ENCODE data around the gene MAD2L2. TPM values are rescaled to one million over a fixed set of nuclear protein-coding genes. Genes with fewer than 3 reads are reported as not detected.

The MAD2L2 gene
- total and polyA plus RNA-seq, 4 experiments from 2014 or later = 20.7 to 55.1 (median 37.1) TPM

DNA sequence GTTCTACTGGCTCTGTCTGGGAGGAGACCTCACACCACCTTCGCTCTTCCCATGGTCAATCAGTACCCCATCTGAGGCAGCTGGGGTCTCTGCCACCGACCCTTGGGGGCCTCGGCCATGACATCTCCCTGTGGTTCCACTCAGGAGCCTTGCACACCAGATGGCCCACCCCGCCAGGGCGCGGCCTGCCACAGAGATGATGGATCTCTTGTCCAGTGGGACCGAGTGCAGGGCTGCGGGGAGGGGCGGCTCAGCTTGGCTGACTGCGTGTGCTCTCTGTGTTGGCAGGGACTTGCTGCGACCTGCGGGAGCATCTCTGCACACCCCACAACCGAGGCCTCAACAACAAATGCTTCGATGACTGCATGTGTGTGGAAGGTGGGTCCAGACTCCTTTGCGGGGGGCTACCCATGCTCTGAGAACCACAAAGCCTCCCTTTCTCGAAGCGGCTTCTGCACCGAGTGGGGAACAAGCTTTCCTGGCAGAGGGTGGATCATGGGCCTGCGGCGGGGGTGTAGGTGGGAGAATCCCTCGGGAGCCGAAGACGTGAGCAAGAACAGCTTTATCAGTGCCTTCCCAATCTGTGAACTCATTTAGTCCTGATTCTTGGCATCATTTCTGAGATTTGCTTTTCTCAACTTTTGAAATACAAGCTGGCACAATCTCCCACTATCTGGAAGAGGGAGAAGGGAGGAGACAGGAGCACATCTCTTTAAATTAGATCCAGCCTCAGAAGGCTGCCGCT lies 34.1 kb upstream of the MAD2L2 start:
- Histone ChIP-seq H3K27ac (ENCODE audit: low read depth, low read length) (no peak overlapping the region), H3K27me3 (ENCODE audit: insufficient read depth, low read length) (no peaks in the 10 kb centered on the region), H3K36me3 (ENCODE audit: insufficient read depth, low read length) (no peaks in the 10 kb centered on the region), H3K4me3 (ENCODE audit: low read length in 2 of 2) (no peak overlapping the region), H3K9me3 (ENCODE audit: control insufficient read depth in 1 of 2, low read length in 2 of 2) (no peaks in the 10 kb centered on the region), H3K4me1 (ENCODE audit: insufficient read depth, low read length) (peaks cover 16% of the 10 kb centered on the region)
- Mint-ChIP-seq H3K36me3 (no peaks in the 10 kb centered on the region), H3K27me3 (peaks cover 0 to 1% of the 10 kb centered on the region in 2 donors), H3K4me3 (no peak overlapping the region), H3K4me1 (peaks cover 7 to 16% (median 10%) of the 10 kb centered on the region in 4 donors), H3K9me3 (peaks cover 0 to 2% (median 0%) of the 10 kb centered on the region in 8 donors), H3K27ac (peak overlapping the region in 1 of 7 donors; percentile 51)
- CTCF ChIA-PET (ENCODE audit: partially characterized antibody) = interaction anchor here (1.0 kb wide), 1 partner anchor 36 kb away, joined by 3 read pairs; no protein-coding TSS in a partner anchor
- intact Hi-C loops (cut with micrococcal nuclease) = loop anchor here (5.0 kb wide), 1 partner anchor 33 kb away; the partner anchor contains the start of gene MAD2L2
- no peak for DNase-seq
- POLR2A ChIA-PET (ENCODE audit: partially characterized antibody) = no interaction called here

- no peaks in the 10 kb centered on the region for H3K9me3 Mint-ChIP-seq
- peaks cover 4 to 8% of the 10 kb centered on the region in 2 donors for H3K27me3 Mint-ChIP-seq
- H3K4me1 Mint-ChIP-seq = no peaks in the 10 kb centered on the region
- no peaks in the 10 kb centered on the region for H3K36me3 Mint-ChIP-seq
- Histone ChIP-seq H3K27ac (ENCODE audit: low read depth, low read length) (no peak overlapping the region), H3K9me3 (ENCODE audit: control insufficient read depth in 1 of 2, low read length in 2 of 2) (no peaks in the 10 kb centered on the region), H3K4me1 (ENCODE audit: insufficient read depth, low read length) (no peaks in the 10 kb centered on the region), H3K27me3 (ENCODE audit: insufficient read depth, low read length) (peaks cover 3% of the 10 kb centered on the region), H3K36me3 (ENCODE audit: insufficient read depth, low read length) (no peaks in the 10 kb centered on the region), H3K4me3 (ENCODE audit: low read length in 2 of 2) (no peak overlapping the region)
- ChIA-PET CTCF (ENCODE audit: partially characterized antibody) (no interaction called here), POLR2A (ENCODE audit: partially characterized antibody) (no interaction called here)
- intact Hi-C loops (cut with micrococcal nuclease) = no loop called here
- DNase-seq = no peak
- H3K4me3 Mint-ChIP-seq = no peak overlapping the region
- H3K27ac Mint-ChIP-seq = peak overlapping the region in 1 of 7 donors; percentile 12
These were observed 32.1 kb upstream of the MAD2L2 start for GRCh38 chr1:11713095-11713494.

GRCh38 chr1:11712285-11712684 lies 31.3 kb upstream of the MAD2L2 start:
- no peaks in the 10 kb centered on the region for H3K36me3 ChIP-seq (ENCODE audit: insufficient read depth, low read length)
- H3K9me3 Mint-ChIP-seq = no peaks in the 10 kb centered on the region
- no peaks in the 10 kb centered on the region for H3K9me3 ChIP-seq (ENCODE audit: control insufficient read depth in 1 of 2, low read length in 2 of 2)
- no peaks in the 10 kb centered on the region for H3K36me3 Mint-ChIP-seq
- no peak for DNase-seq
- H3K27ac Mint-ChIP-seq = no peak overlapping the region
- H3K4me1 Mint-ChIP-seq = no peaks in the 10 kb centered on the region
- H3K4me3 Mint-ChIP-seq = no peak overlapping the region
- intact Hi-C loops (cut with micrococcal nuclease) = no loop called here
- H3K27me3 Mint-ChIP-seq = peaks cover 4 to 8% of the 10 kb centered on the region in 2 donors
- no peak overlapping the region for H3K4me3 ChIP-seq (ENCODE audit: low read length in 2 of 2)
- POLR2A ChIA-PET (ENCODE audit: partially characterized antibody) = no interaction called here
- H3K4me1 ChIP-seq (ENCODE audit: insufficient read depth, low read length) = no peaks in the 10 kb centered on the region
- CTCF ChIA-PET (ENCODE audit: partially characterized antibody) = no interaction called here
- H3K27ac ChIP-seq (ENCODE audit: low read depth, low read length) = no peak overlapping the region
- peaks cover 3% of the 10 kb centered on the region for H3K27me3 ChIP-seq (ENCODE audit: insufficient read depth, low read length)

- POLR2A ChIA-PET (ENCODE audit: partially characterized antibody) = interaction anchor here (1.0 kb wide), 2 partner anchors 8 to 48 kb away, joined by 4 read pairs; partner anchors contain the start of gene FBXO6
- no peak for DNase-seq
- Mint-ChIP-seq H3K4me3 (no peak overlapping the region), H3K9me3 (no peaks in the 10 kb centered on the region), H3K4me1 (no peaks in the 10 kb centered on the region), H3K27ac (no peak overlapping the region), H3K27me3 (peaks cover 4 to 8% of the 10 kb centered on the region in 2 donors), H3K36me3 (no peaks in the 10 kb centered on the region)
- CTCF ChIA-PET (ENCODE audit: partially characterized antibody) = interaction anchor here (0.8 to 1.6 kb wide), 12 partner anchors 8 to 66 kb away, joined by 3 to 7 read pairs (median 3); partner anchors contain the start of genes FBXO2 and FBXO6
- no peaks in the 10 kb centered on the region for H3K36me3 ChIP-seq (ENCODE audit: insufficient read depth, low read length)
- H3K4me1 ChIP-seq (ENCODE audit: insufficient read depth, low read length) = no peaks in the 10 kb centered on the region
- no peak overlapping the region for H3K4me3 ChIP-seq (ENCODE audit: low read length in 2 of 2)
- intact Hi-C loops (cut with micrococcal nuclease) = no loop called here
- H3K27ac ChIP-seq (ENCODE audit: low read depth, low read length) = no peak overlapping the region
- no peaks in the 10 kb centered on the region for H3K9me3 ChIP-seq (ENCODE audit: control insufficient read depth in 1 of 2, low read length in 2 of 2)
- peaks cover 3% of the 10 kb centered on the region for H3K27me3 ChIP-seq (ENCODE audit: insufficient read depth, low read length)
These were observed 30.5 kb upstream of the MAD2L2 start for GRCh38 chr1:11711490-11711889.

DNA sequence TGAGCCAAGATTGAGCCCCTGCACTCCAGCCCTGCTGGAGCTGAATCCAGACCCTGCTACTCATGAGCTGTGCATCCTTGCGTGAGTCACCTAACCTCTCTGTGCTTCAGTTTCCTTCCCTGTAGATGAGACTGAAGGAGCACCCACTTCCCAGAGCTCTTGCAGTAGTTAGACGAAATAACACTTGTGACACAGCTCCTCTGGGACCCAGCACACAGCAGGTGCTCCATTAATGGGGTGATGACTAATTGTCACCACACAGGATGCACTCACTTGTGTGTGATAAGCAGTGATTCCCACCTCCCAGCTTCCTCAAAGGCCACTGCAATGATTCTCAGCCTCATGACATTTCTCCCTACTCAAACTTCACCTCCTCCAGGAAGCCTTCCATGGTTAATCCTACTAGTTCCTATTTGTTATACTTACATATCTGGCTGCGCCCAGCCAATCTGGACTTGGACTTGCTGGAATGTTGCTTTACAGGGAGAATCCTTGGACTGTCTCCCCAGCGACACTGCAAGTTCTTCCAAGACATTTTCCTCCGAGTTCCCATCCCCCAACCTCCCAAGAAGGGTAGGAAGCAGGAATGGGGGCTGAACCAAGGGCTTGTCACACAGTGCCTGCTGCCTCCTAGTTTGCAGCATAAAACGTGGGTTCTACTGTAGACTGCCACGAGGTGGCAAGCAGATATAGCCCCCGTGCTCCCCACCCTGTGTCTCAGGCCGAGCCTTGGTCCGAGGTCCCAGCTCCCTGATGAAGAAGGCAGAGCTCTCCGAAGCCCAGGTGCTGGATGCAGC lies 27.8 kb upstream of the MAD2L2 start:
- no peaks in the 10 kb centered on the region for H3K36me3 ChIP-seq (ENCODE audit: insufficient read depth, low read length)
- Mint-ChIP-seq H3K27ac (no peak overlapping the region), H3K4me3 (no peak overlapping the region), H3K36me3 (no peaks in the 10 kb centered on the region), H3K4me1 (no peaks in the 10 kb centered on the region), H3K9me3 (no peaks in the 10 kb centered on the region), H3K27me3 (peaks cover 9 to 16% of the 10 kb centered on the region in 2 donors)
- H3K4me1 ChIP-seq (ENCODE audit: insufficient read depth, low read length) = no peaks in the 10 kb centered on the region
- H3K9me3 ChIP-seq (ENCODE audit: control insufficient read depth in 1 of 2, low read length in 2 of 2) = no peaks in the 10 kb centered on the region
- H3K27me3 ChIP-seq (ENCODE audit: insufficient read depth, low read length) = peaks cover 3% of the 10 kb centered on the region
- ChIA-PET POLR2A (ENCODE audit: partially characterized antibody) (no interaction called here), CTCF (ENCODE audit: partially characterized antibody) (interaction anchor here (1.1 to 3.2 kb wide), 4 partner anchors 10 to 671 kb away, joined by 3 to 16 read pairs (median 4); no protein-coding TSS in a partner anchor)
- DNase-seq = no peak
- intact Hi-C loops (cut with micrococcal nuclease) = no loop called here
- no peak overlapping the region for H3K4me3 ChIP-seq (ENCODE audit: low read length in 2 of 2)
- no peak overlapping the region for H3K27ac ChIP-seq (ENCODE audit: low read depth, low read length)

GRCh38 chr1:11707621-11708276 lies 26.8 kb upstream of the MAD2L2 start:
- Histone ChIP-seq H3K27me3 (ENCODE audit: insufficient read depth, low read length) (peaks cover 3% of the 10 kb centered on the region), H3K9me3 (ENCODE audit: control insufficient read depth in 1 of 2, low read length in 2 of 2) (no peaks in the 10 kb centered on the region), H3K27ac (ENCODE audit: low read depth, low read length) (no peak overlapping the region), H3K4me3 (ENCODE audit: low read length in 2 of 2) (no peak overlapping the region), H3K4me1 (ENCODE audit: insufficient read depth, low read length) (no peaks in the 10 kb centered on the region), H3K36me3 (ENCODE audit: insufficient read depth, low read length) (no peaks in the 10 kb centered on the region)
- DNase-seq = no peak
- intact Hi-C loops (cut with micrococcal nuclease) = no loop called here
- Mint-ChIP-seq H3K9me3 (no peaks in the 10 kb centered on the region), H3K36me3 (no peaks in the 10 kb centered on the region), H3K4me3 (no peak overlapping the region), H3K27ac (no peak overlapping the region), H3K4me1 (no peaks in the 10 kb centered on the region), H3K27me3 (peaks cover 15 to 17% of the 10 kb centered on the region in 2 donors)
- CTCF ChIA-PET (ENCODE audit: partially characterized antibody) = interaction anchor here (2.0 to 3.2 kb wide), 2 partner anchors 9 to 12 kb away, joined by 5 to 16 read pairs; no protein-coding TSS in a partner anchor
- POLR2A ChIA-PET (ENCODE audit: partially characterized antibody) = interaction anchor here (1.2 kb wide), 1 partner anchor 57 kb away, joined by 3 read pairs; no protein-coding TSS in a partner anchor

- H3K36me3 ChIP-seq (ENCODE audit: insufficient read depth, low read length) = no peaks in the 10 kb centered on the region
- CTCF ChIA-PET (ENCODE audit: partially characterized antibody) = no interaction called here
- intact Hi-C loops (cut with micrococcal nuclease) = no loop called here
- H3K4me1 Mint-ChIP-seq = no peaks in the 10 kb centered on the region
- H3K27ac Mint-ChIP-seq = no peak overlapping the region
- no peak overlapping the region for H3K4me3 ChIP-seq (ENCODE audit: low read length in 2 of 2)
- H3K27me3 Mint-ChIP-seq = peaks cover 15 to 17% of the 10 kb centered on the region in 2 donors
- POLR2A ChIA-PET (ENCODE audit: partially characterized antibody) = no interaction called here
- H3K27me3 ChIP-seq (ENCODE audit: insufficient read depth, low read length) = peaks cover 3% of the 10 kb centered on the region
- no peaks in the 10 kb centered on the region for H3K9me3 ChIP-seq (ENCODE audit: control insufficient read depth in 1 of 2, low read length in 2 of 2)
- H3K4me3 Mint-ChIP-seq = no peak overlapping the region
- H3K9me3 Mint-ChIP-seq = no peaks in the 10 kb centered on the region
- H3K4me1 ChIP-seq (ENCODE audit: insufficient read depth, low read length) = no peaks in the 10 kb centered on the region
- H3K36me3 Mint-ChIP-seq = no peaks in the 10 kb centered on the region
- no peak for DNase-seq
- H3K27ac ChIP-seq (ENCODE audit: low read depth, low read length) = no peak overlapping the region
These were observed 25.3 kb upstream of the MAD2L2 start for GRCh38 chr1:11706292-11706691.
